Measurements from ENCODE around the gene PLEKHA3. TPM values are rescaled to one million over a fixed set of nuclear protein-coding genes. Genes with fewer than 3 reads are reported as not detected.

The PLEKHA3 gene
- total and polyA plus RNA-seq, 2 experiments from 2014 or later, result 8.8 to 15.2 TPM

GRCh38 chr2:178473931-178474330, 6.3 kb upstream of the PLEKHA3 start (continued):
- TF ChIP-seq ZNF462 (CRISPR knock-in tag; IDR thresholded peaks at IDR 0.05) (no peak), NANOG (IDR thresholded peaks at IDR 0.05; ENCODE audit: borderline replicate concordance) (no peak), EZH2phosphoT487 (IDR thresholded peaks at IDR 0.05; ENCODE audit: unreplicated experiment) (no peak), ETS1 (IDR thresholded peaks at IDR 0.05) (no peak), STAT1 (IDR thresholded peaks at IDR 0.05; ENCODE audit: unreplicated experiment) (no peak), ZNF331 (CRISPR knock-in tag; IDR thresholded peaks at IDR 0.05; ENCODE audit: low read depth) (no peak), EZH2 (IDR thresholded peaks at IDR 0.05; ENCODE audit: low read depth, unreplicated experiment) (no peak), ZNF114 (CRISPR knock-in tag; IDR thresholded peaks at IDR 0.05) (no peak), CREB1 (CRISPR knock-in tag; IDR thresholded peaks at IDR 0.05; ENCODE audit: low read depth) (no peak)

- H3K4me3 Mint-ChIP-seq, result no peak overlapping the region
- TF ChIP-seq EZH2 (IDR thresholded peaks at IDR 0.05; ENCODE audit: low read depth, unreplicated experiment) (no peak), ETS1 (IDR thresholded peaks at IDR 0.05) (no peak), CTCF (conservative IDR thresholded peaks at IDR 0.05; ENCODE audit: low read depth in 2 of 2) (no peak), NANOG (IDR thresholded peaks at IDR 0.05; ENCODE audit: borderline replicate concordance) (no peak), STAT1 (IDR thresholded peaks at IDR 0.05; ENCODE audit: unreplicated experiment) (no peak), REST (IDR thresholded peaks at IDR 0.05; ENCODE audit: unreplicated experiment) (no peak)
These were observed 5.7 kb upstream of the PLEKHA3 start for GRCh38 chr2:178474560-178474959.

More at GRCh38 chr2:178474560-178474959, 5.7 kb upstream of the PLEKHA3 start:
- Histone ChIP-seq H3K79me2 (replicated peaks; ENCODE audit: insufficient read depth) (no peaks in the 10 kb centered on the region), H3K4me1 (ENCODE audit: insufficient read depth) (peaks cover 6% of the 10 kb centered on the region; the same call in 1 of the 2 replicates), H3K9me2 (ENCODE audit: insufficient read depth) (no peaks in the 10 kb centered on the region), H4K20me1 (replicated peaks; ENCODE audit: insufficient read depth) (no peaks in the 10 kb centered on the region), H3K4me3 (no peak overlapping the region), H3K27ac (ENCODE audit: low read depth) (no peak overlapping the region), H3K36me3 (ENCODE audit: insufficient read depth) (no peaks in the 10 kb centered on the region), H3K27me3 (ENCODE audit: insufficient read depth) (0 out of 2 replicates have a peak, but pooled peaks cover 5% of the 10 kb centered on the region), H3K4me2 (no peak overlapping the region), H2AFZ (no peak overlapping the region), H3F3A (replicated peaks; ENCODE audit: low read depth) (peaks cover 2% of the 10 kb centered on the region; the same call in 1 of the 2 replicates)
- H3K27me3 Mint-ChIP-seq (ENCODE audit: insufficient read depth, low read depth, poor library complexity), result no peaks in the 10 kb centered on the region
- H3K36me3 Mint-ChIP-seq (ENCODE audit: low read depth), result no peaks in the 10 kb centered on the region; the same call in 2 of the 3 replicates
- no peaks in the 10 kb centered on the region; the same call in 2 of the 3 replicates for H3K9me3 Mint-ChIP-seq
- DNase-seq (ENCODE audit: low spot score) (no peak), ATAC-seq (no peak)
- no peak overlapping the region for H3K27ac Mint-ChIP-seq
- peaks cover 10% of the 10 kb centered on the region; the same call in 2 of the 3 replicates for H3K4me1 Mint-ChIP-seq

Data from GM23338 (cell line).